ENCODE measurements around the gene RINT1.

Gene RINT1

GRCh38 chr7:105567024-105567423, 35.0 kb downstream of the RINT1 start:
- no peak for DNase-seq
- H3K27me3 ChIP-seq (ENCODE audit: insufficient read depth, low read depth, severe bottlenecking) = no peaks in the 10 kb centered on the region
- H3K9me3 ChIP-seq (ENCODE audit: severe bottlenecking) = no peaks in the 10 kb centered on the region
- H3K27ac ChIP-seq = no peak overlapping the region
- H3K36me3 ChIP-seq = peaks cover 41% of the 10 kb centered on the region
- no peak overlapping the region for H3K4me3 ChIP-seq (ENCODE audit: low read depth, low read length)
- no peak for TF ChIP-seq CTCF (IDR thresholded peaks at IDR 0.05; ENCODE audit: low read depth, low read length)

- H3K36me3 ChIP-seq = peaks cover 33% of the 10 kb centered on the region
These were observed 35.8 kb downstream of the RINT1 start for GRCh38 chr7:105567821-105568220.

GRCh38 chr7:105571891-105572290, 39.9 kb downstream of the RINT1 start:
- Histone ChIP-seq H3K4me3 (ENCODE audit: low read depth, low read length) (no peak overlapping the region), H3K27ac (no peak overlapping the region), H3K27me3 (ENCODE audit: insufficient read depth, low read depth, severe bottlenecking) (no peaks in the 10 kb centered on the region), H3K9me3 (ENCODE audit: severe bottlenecking) (no peaks in the 10 kb centered on the region), H3K36me3 (peaks cover 9% of the 10 kb centered on the region)
- DNase-seq = no peak
- TF ChIP-seq CTCF (IDR thresholded peaks at IDR 0.05; ENCODE audit: low read depth, low read length) = no peak

More at GRCh38 chr7:105567821-105568220, 35.8 kb downstream of the RINT1 start:
- TF ChIP-seq CTCF (IDR thresholded peaks at IDR 0.05; ENCODE audit: low read depth, low read length) = no peak
- no peaks in the 10 kb centered on the region for H3K9me3 ChIP-seq (ENCODE audit: severe bottlenecking)
- no peak overlapping the region for H3K4me3 ChIP-seq (ENCODE audit: low read depth, low read length)
- no peak overlapping the region for H3K27ac ChIP-seq
- DNase-seq = no peak
- H3K27me3 ChIP-seq (ENCODE audit: insufficient read depth, low read depth, severe bottlenecking) = no peaks in the 10 kb centered on the region

- no peak for TF ChIP-seq CTCF (IDR thresholded peaks at IDR 0.05; ENCODE audit: low read depth, low read length)
- no peaks in the 10 kb centered on the region for H3K27me3 ChIP-seq (ENCODE audit: insufficient read depth, low read depth, severe bottlenecking)
- DNase-seq = no peak
- no peak overlapping the region for H3K27ac ChIP-seq
- H3K36me3 ChIP-seq = no peaks in the 10 kb centered on the region
- no peak overlapping the region for H3K4me3 ChIP-seq (ENCODE audit: low read depth, low read length)
- H3K9me3 ChIP-seq (ENCODE audit: severe bottlenecking) = no peaks in the 10 kb centered on the region
These were observed 45.2 kb downstream of the RINT1 start for GRCh38 chr7:105577251-105577650.

DNA sequence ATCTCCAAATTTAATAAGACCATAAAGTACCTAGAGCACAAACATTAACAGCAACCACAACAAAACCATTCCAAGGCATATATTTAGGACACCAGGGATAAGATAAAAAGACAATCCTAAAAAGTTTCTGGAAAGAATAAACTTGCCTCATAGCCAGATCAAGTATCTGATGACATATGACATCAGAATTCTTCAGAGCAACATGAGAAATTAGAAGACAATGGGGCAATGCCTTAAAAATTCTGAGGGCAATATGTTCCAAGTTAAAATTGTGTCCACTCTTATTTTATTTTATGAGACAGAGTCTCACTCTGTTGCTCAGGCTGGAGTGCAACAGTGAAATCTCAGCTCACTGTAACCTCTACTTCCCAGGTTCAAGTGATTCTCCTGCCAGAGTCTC, 46.5 kb downstream of the RINT1 start:
- Histone ChIP-seq H3K36me3 (no peaks in the 10 kb centered on the region), H3K9me3 (ENCODE audit: severe bottlenecking) (no peaks in the 10 kb centered on the region), H3K27me3 (ENCODE audit: insufficient read depth, low read depth, severe bottlenecking) (no peaks in the 10 kb centered on the region), H3K4me3 (ENCODE audit: low read depth, low read length) (no peak overlapping the region), H3K27ac (no peak overlapping the region)
- DNase-seq = no peak
- TF ChIP-seq CTCF (IDR thresholded peaks at IDR 0.05; ENCODE audit: low read depth, low read length) = no peak

GRCh38 chr7:105580022-105580740, 48.2 kb downstream of the RINT1 start:
- Histone ChIP-seq H3K9me3 (ENCODE audit: severe bottlenecking) (no peaks in the 10 kb centered on the region), H3K27ac (no peak overlapping the region), H3K27me3 (ENCODE audit: insufficient read depth, low read depth, severe bottlenecking) (no peaks in the 10 kb centered on the region), H3K36me3 (no peaks in the 10 kb centered on the region), H3K4me3 (ENCODE audit: low read depth, low read length) (no peak overlapping the region)
- DNase-seq = no peak
- no peak for TF ChIP-seq CTCF (IDR thresholded peaks at IDR 0.05; ENCODE audit: low read depth, low read length)
